Measurements from ENCODE around the gene CYP2C18. TPM values are rescaled to one million over a fixed set of nuclear protein-coding genes. Genes with fewer than 3 reads are reported as not detected.

Gene CYP2C18
- polyA plus RNA-seq, 1 donor from 2014 or later, result not detected

- no peaks in the 10 kb centered on the region for H3K9me2 ChIP-seq (ENCODE audit: insufficient read depth, low read length)
- no peak overlapping the region for H3K4me3 ChIP-seq (ENCODE audit: low read length)
- H3K27me3 ChIP-seq (ENCODE audit: insufficient read depth, low read depth, low read length), result no peaks in the 10 kb centered on the region
- no peak overlapping the region for H3K27ac ChIP-seq (ENCODE audit: low read length)
- no peak overlapping the region for H3K9ac ChIP-seq (ENCODE audit: low read length)
- H4K20me1 ChIP-seq (ENCODE audit: insufficient read depth), result no peaks in the 10 kb centered on the region
- H2AFZ ChIP-seq (ENCODE audit: low read depth, low read length), result no peak overlapping the region
- no peak overlapping the region for H3K4me2 ChIP-seq (ENCODE audit: low read length)
- no peaks in the 10 kb centered on the region for H3K36me3 ChIP-seq (ENCODE audit: insufficient read depth, low read length)
- TF ChIP-seq SMC3 (conservative IDR thresholded peaks at IDR 0.05; ENCODE audit: poor library complexity) (no peak), EZH2 (IDR thresholded peaks at IDR 0.05; ENCODE audit: borderline replicate concordance, insufficient read depth, low read length, poor library complexity, severe bottlenecking) (no peak), EP300 (conservative IDR thresholded peaks at IDR 0.05; ENCODE audit: poor library complexity, severe bottlenecking) (no peak), REST (IDR thresholded peaks at IDR 0.05; ENCODE audit: borderline replicate concordance) (no peak), POLR2AphosphoS5 (IDR thresholded peaks at IDR 0.05) (no peak), TAF1 (IDR thresholded peaks at IDR 0.05; ENCODE audit: low read depth) (no peak), RAD21 (conservative IDR thresholded peaks at IDR 0.05) (no peak), CTCF (IDR thresholded peaks at IDR 0.05; ENCODE audit: poor library complexity, severe bottlenecking) (no peak), MXI1 (conservative IDR thresholded peaks at IDR 0.05; ENCODE audit: poor library complexity, severe bottlenecking) (no peak)
- no peaks in the 10 kb centered on the region for H3F3A ChIP-seq (ENCODE audit: insufficient read depth, low read length, poor library complexity, severe bottlenecking)
- H3K79me2 ChIP-seq (replicated peaks; ENCODE audit: insufficient read depth, low read length), result no peaks in the 10 kb centered on the region
- H3K9me3 ChIP-seq (ENCODE audit: low read length), result no peaks in the 10 kb centered on the region
Measured at GRCh38 chr10:94710578-94710977, 27.0 kb downstream of the CYP2C18 start.

- H3K27ac ChIP-seq (ENCODE audit: low read length), result no peak overlapping the region
Measured at GRCh38 chr10:94725871-94726270, 42.3 kb downstream of the CYP2C18 start.

More at GRCh38 chr10:94725871-94726270, 42.3 kb downstream of the CYP2C18 start:
- no peak overlapping the region for H2AFZ ChIP-seq (ENCODE audit: low read depth, low read length)
- H4K20me1 ChIP-seq (ENCODE audit: insufficient read depth), result no peaks in the 10 kb centered on the region
- H3K9me3 ChIP-seq (ENCODE audit: low read length), result no peaks in the 10 kb centered on the region
- H3K9ac ChIP-seq (ENCODE audit: low read length), result no peak overlapping the region
- H3K4me3 ChIP-seq (ENCODE audit: low read length), result no peak overlapping the region
- H3K36me3 ChIP-seq (ENCODE audit: insufficient read depth, low read length), result no peaks in the 10 kb centered on the region
- TF ChIP-seq EP300 (conservative IDR thresholded peaks at IDR 0.05; ENCODE audit: poor library complexity, severe bottlenecking), result no peak
- no peak for TF ChIP-seq RAD21 (conservative IDR thresholded peaks at IDR 0.05)
- TF ChIP-seq EZH2 (IDR thresholded peaks at IDR 0.05; ENCODE audit: borderline replicate concordance, insufficient read depth, low read length, poor library complexity, severe bottlenecking), result no peak
- TF ChIP-seq REST (IDR thresholded peaks at IDR 0.05; ENCODE audit: borderline replicate concordance), result no peak
- no peak for TF ChIP-seq SMC3 (conservative IDR thresholded peaks at IDR 0.05; ENCODE audit: poor library complexity)
- TF ChIP-seq TAF1 (IDR thresholded peaks at IDR 0.05; ENCODE audit: low read depth), result no peak
- no peak for TF ChIP-seq POLR2AphosphoS5 (IDR thresholded peaks at IDR 0.05)
- no peaks in the 10 kb centered on the region for H3K27me3 ChIP-seq (ENCODE audit: insufficient read depth, low read depth, low read length)
- H3K79me2 ChIP-seq (replicated peaks; ENCODE audit: insufficient read depth, low read length), result no peaks in the 10 kb centered on the region
- H3K4me2 ChIP-seq (ENCODE audit: low read length), result no peak overlapping the region
- no peaks in the 10 kb centered on the region for H3F3A ChIP-seq (ENCODE audit: insufficient read depth, low read length, poor library complexity, severe bottlenecking)
- no peaks in the 10 kb centered on the region for H3K9me2 ChIP-seq (ENCODE audit: insufficient read depth, low read length)
